Activated CD8-positive, alpha-beta memory T cell treated with anti-CD3 and anti-CD28 coated beads, Interleukin-2, amount 50 U/mL, for 1 hour (primary cell): Measurements from ENCODE around the gene FIBP.
"Not testable (repeated sequence)": the region's sequence is repeated elsewhere in the genome, so short reads cannot be mapped to it uniquely, and the experiment has no call there.

Source experiments
- DNase-seq: peaks from one replicate; pipeline ENCODE4 v3.0.0-alpha.2; 2020; ENCODE audit errors: extremely low read depth

The FIBP gene

DNA sequence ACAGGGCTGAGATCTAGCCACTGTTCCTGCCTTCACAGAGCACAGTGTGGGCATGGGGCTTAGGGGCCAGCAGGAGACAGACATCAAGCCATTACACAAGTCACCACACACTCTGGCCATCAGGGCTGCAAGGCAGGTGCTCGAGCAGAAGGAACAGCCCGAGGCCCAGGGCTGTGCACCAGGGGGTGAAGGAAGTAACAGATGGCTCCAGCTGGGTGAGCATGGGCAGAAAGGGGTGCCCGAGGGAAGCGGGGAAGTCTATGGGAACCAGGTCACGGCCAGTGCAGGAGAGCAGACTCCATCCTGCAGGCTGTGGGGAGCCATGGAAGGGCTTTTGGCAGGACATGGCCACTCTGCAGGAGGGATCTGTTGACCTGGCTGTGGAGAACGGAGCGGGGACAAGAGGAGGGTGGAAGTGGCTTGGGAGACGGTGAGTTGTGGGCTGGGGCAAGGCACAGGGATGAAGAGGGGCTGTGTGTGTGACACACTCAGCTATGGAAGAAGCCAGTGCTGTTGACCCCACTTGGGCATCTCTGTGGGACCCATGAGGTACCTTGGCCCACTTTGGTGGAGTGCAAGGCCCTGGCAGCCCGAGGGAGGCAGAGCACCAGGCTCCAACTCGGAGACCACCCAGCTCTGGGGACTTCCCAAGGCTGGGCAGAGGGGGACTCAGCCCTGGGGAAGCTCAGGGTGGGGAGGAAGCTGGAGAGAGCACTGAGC lies 27.0 kb upstream of the FIBP start:
- DNase-seq: no peak

DNA sequence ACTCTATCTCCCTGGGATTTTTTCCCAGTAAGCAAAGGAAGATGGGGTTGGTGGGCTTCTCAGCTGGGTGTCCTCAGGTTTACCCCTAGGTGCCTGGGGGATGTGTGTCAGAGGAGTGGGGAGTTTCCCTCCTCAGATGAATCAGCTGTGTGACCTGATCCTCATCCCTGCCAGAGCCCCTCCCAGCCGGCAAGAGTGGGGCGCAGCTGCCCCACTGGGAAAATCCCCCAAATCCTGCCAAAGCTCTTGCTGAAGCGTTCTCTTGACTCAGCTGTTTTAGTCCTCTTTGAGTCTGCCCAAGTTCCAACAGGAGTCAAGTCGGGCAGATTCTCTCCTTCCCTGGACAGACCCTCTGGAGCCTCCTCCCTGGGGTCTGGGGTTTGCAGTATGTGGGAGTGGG lies 24.6 kb upstream of the FIBP start:
- no peak for DNase-seq

- DNase-seq: no peak
Measured at GRCh38 chr11:65911682-65912568, 23.7 kb upstream of the FIBP start.

- no peak for DNase-seq
Measured at GRCh38 chr11:65907878-65908277, 19.6 kb upstream of the FIBP start.

GRCh38 chr11:65906602-65907001 lies 18.3 kb upstream of the FIBP start:
- no peak for DNase-seq

GRCh38 chr11:65903715-65904114 lies 15.4 kb upstream of the FIBP start:
- no peak for DNase-seq

- no peak for DNase-seq
Measured at GRCh38 chr11:65903068-65903481, 14.8 kb upstream of the FIBP start.

GRCh38 chr11:65900899-65901180 lies 12.6 kb upstream of the FIBP start:
- no peak for DNase-seq

- DNase-seq: peak; percentile 93
Measured at GRCh38 chr11:65900125-65900898, 12.0 kb upstream of the FIBP start, which contains the start of gene FOSL1. FOSL1 (minus strand) TSS chr11:65900388; CDS start chr11:65900339, 49 bp downstream.

GRCh38 chr11:65899356-65900124 lies 11.3 kb upstream of the FIBP start:
- DNase-seq: no peak

DNA sequence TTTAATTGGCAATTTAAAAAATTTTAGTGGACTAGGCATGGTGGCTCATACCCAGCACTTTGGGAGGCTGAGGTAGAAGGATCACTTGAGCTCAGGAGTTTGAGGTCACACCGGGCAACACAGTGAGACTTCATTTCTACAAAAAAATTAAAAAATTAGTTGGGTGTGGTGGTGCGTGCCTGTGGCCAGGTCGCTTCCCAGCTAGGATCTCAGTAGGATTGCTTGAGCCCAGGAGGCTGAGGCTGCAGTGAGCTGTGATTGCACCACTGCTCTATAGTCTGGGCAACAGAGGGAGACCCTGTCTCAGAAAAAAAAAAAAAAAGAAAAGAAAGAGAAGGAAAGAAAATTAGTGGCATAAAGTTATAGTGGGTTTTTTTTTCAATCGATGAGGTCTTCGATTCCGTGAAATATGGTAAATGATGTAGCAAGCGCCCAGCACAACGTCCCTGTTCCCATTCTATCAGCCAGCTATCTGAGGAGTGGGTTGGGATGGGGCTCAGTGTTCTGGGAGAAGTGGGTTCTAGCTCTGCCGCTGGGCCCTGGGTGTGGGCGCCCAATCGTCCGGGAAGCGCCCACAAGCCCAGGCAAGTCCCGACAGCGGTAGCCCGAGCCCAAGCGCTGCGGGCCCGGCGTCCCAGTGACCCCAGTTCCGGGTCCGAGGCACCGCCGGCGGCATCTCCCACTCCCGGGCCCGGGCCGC lies 10.5 kb upstream of the FIBP start:
- no peak for DNase-seq

- DNase-seq: no peak
Measured at GRCh38 chr11:65897020-65897471, 8.8 kb upstream of the FIBP start.

- no peak for DNase-seq
Measured at GRCh38 chr11:65896034-65896999, 8.0 kb upstream of the FIBP start.

GRCh38 chr11:65895482-65895981 lies 7.3 kb upstream of the FIBP start:
- DNase-seq: no peak

GRCh38 chr11:65894034-65894591 lies 5.8 kb upstream of the FIBP start:
- DNase-seq: no peak

- DNase-seq: no peak
Measured at GRCh38 chr11:65892661-65893317, 4.5 kb upstream of the FIBP start.

DNA sequence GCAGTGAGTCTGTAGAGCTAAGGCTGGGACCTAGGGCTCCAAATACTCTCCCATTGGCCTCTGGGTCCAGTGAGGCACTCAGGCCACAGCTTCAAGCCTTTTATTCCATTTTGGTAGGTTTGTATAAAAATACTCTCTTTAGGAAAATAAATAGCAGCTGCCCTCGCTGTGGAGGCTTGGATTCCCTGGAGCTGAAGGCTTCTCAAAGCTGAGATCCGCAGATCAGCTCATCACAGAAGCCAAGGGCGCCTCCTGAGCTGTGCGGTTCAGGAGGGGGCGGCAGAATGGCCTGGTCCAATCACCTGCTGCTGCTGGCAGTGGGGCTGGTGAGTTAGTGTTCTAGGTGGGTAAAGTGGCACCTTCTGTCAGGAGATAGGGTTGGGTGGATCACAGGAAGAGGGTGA lies 3.9 kb upstream of the FIBP start:
- not testable (repeated sequence) for DNase-seq
